CD14-positive monocyte (primary cell): Measurements from ENCODE around the gene AFF1. TPM values are rescaled to one million over a fixed set of nuclear protein-coding genes. Genes with fewer than 3 reads are reported as not detected.
A peak's percentile ranks its signal among the peaks of the same experiment; 100 is the strongest.

Source experiments
- DNase-seq, 3 donors: peaks; one replicate each; pipeline ENCODE4 v3.0.0-alpha.2; 2011 to 2022
- H2AFZ ChIP-seq: 2 replicates; pipeline ENCODE4 v1.6.0; 2012; ENCODE audit warnings: mild to moderate bottlenecking, low read depth, low read length, inconsistent platforms; ENCODE audit not compliant: insufficient read depth, poor library complexity, severe bottlenecking
- H3K27ac ChIP-seq, 2 donors: 1 replicate in 1 of 2; 2 replicates in 1 of 2; pipeline ENCODE4 v1.5.1; 2012 to 2013; ENCODE audit warnings: low read length in 2 of 2, control low read depth in 1 of 2, inconsistent platforms in 1 of 2, low read depth in 1 of 2, mild to moderate bottlenecking in 1 of 2
- H3K27me3 ChIP-seq, 2 donors: one replicate each; pipeline versions ENCODE4 v1.6.0 to v1.6.1; 2011 to 2013; ENCODE audit warnings: low read length in 2 of 2; ENCODE audit not compliant: control insufficient read depth in 2 of 2, insufficient read depth in 2 of 2
- H3K36me3 ChIP-seq, 2 donors: replicated peaks in 1 of 2; 1 replicate in 1 of 2; 2 replicates in 1 of 2; pipeline versions ENCODE4 v1.5.1 to v1.6.1; 2012 to 2013; ENCODE audit warnings: low read length in 2 of 2, control low read depth in 1 of 2, inconsistent platforms in 1 of 2, mild to moderate bottlenecking in 1 of 2; ENCODE audit not compliant: insufficient read depth in 2 of 2, control insufficient read depth in 1 of 2
- H3K4me1 ChIP-seq, 2 donors: 1 replicate in 1 of 2; 2 replicates in 1 of 2; pipeline versions ENCODE4 v1.5.1 to v1.6.1; 2012 to 2013; ENCODE audit warnings: low read length in 2 of 2, control low read depth in 1 of 2, inconsistent platforms in 1 of 2, mild to moderate bottlenecking in 1 of 2, moderate library complexity in 1 of 2; ENCODE audit not compliant: insufficient read depth in 2 of 2, control insufficient read depth in 1 of 2
- H3K4me2 ChIP-seq: replicated peaks from 2 replicates; pipeline ENCODE3; 2012; ENCODE audit warnings: low read length, moderate library complexity, mild to moderate bottlenecking; ENCODE audit not compliant: poor library complexity, severe bottlenecking; ENCODE audit errors: extremely low read depth
- H3K4me3 ChIP-seq, 3 experiments: fragments of 200-600 bp in 1 of 3; sonication (generic) in 1 of 3; replicated peaks in 1 of 3; 1 replicate in 2 of 3; 2 replicates in 1 of 3; pipeline ENCODE4 v1.5.1; 2011 to 2013; ENCODE audit warnings: low read length in 3 of 3, mild to moderate bottlenecking in 3 of 3, control low read depth in 2 of 3, low read depth in 2 of 3, inconsistent platforms in 1 of 3, moderate library complexity in 1 of 3
- H3K79me2 ChIP-seq: 2 replicates; pipeline ENCODE4 v1.6.0; 2012; ENCODE audit warnings: mild to moderate bottlenecking, control low read depth, inconsistent platforms, low read length, moderate library complexity; ENCODE audit not compliant: insufficient read depth
- H3K9ac ChIP-seq: 2 replicates; pipeline ENCODE4 v1.6.0; 2017; ENCODE audit warnings: low read length, mild to moderate bottlenecking; ENCODE audit not compliant: insufficient read depth, poor library complexity, severe bottlenecking
- H3K9me3 ChIP-seq, 2 donors: replicated peaks in 1 of 2; 1 replicate in 1 of 2; 2 replicates in 1 of 2; pipeline versions ENCODE4 v1.5.1 to v1.6.1; 2012 to 2013; ENCODE audit warnings: low read length in 2 of 2, control low read depth in 1 of 2; ENCODE audit not compliant: control insufficient read depth in 1 of 2, insufficient read depth in 1 of 2
- H4K20me1 ChIP-seq: 2 replicates; pipeline ENCODE4 v1.6.0; 2012; ENCODE audit warnings: mild to moderate bottlenecking, low read length, control low read depth, moderate library complexity; ENCODE audit not compliant: insufficient read depth
- H3K27ac Mint-ChIP-seq, 7 donors: one replicate each; pipeline ENCODE4 v1.8.0; 2020; ENCODE audit warnings: mild to moderate bottlenecking in 7 of 7, mixed read lengths in 7 of 7, moderate library complexity in 6 of 7, inconsistent platforms in 2 of 7
- H3K27me3 Mint-ChIP-seq, 3 donors: one replicate each; pipeline ENCODE4 v1.8.0; 2021 to 2022; ENCODE audit warnings: low read depth in 3 of 3, mild to moderate bottlenecking in 3 of 3, mixed read lengths in 3 of 3, moderate library complexity in 3 of 3, inconsistent platforms in 1 of 3
- H3K36me3 Mint-ChIP-seq, 2 donors: one replicate each; pipeline ENCODE4 v1.8.0; 2020; ENCODE audit warnings: mixed read lengths in 2 of 2, inconsistent platforms in 1 of 2, mild to moderate bottlenecking in 1 of 2
- H3K4me1 Mint-ChIP-seq: one replicate; pipeline ENCODE4 v1.8.0; 2020; ENCODE audit warnings: mild to moderate bottlenecking, mixed read lengths
- H3K4me3 Mint-ChIP-seq, 2 donors: one replicate each; pipeline ENCODE4 v1.8.0; 2020; ENCODE audit warnings: mild to moderate bottlenecking in 2 of 2, mixed read lengths in 2 of 2, moderate library complexity in 1 of 2
- H3K9me3 Mint-ChIP-seq, 7 donors: one replicate each; pipeline ENCODE4 v1.8.0; 2020 to 2022; ENCODE audit warnings: mixed read lengths in 7 of 7, mild to moderate bottlenecking in 6 of 7, moderate library complexity in 6 of 7, inconsistent platforms in 2 of 7
- CTCF ChIP-seq: fragments of 200-600 bp; IDR thresholded peaks from one replicate; pipeline ENCODE4 v1.8.0; 2022; ENCODE audit warnings: antibody characterized with exemption, mild to moderate bottlenecking
- WGBS: methylation state at CpG from one replicate; pipeline ENCODE4 v1.1.5; 2013; ENCODE audit warnings: missing lambda C conversion rate; ENCODE audit not compliant: insufficient coverage; 5-methylcytosine and 5-hydroxymethylcytosine counted together
- intact Hi-C, 2 donors: fragments of 100-400 bp; cut with micrococcal nuclease; formaldehyde crosslinking; loops; one replicate each; pipeline versions ENCODE4 v1.15.0 to v1.15.1; 2023
- polyA plus RNA-seq, 3 donors: library from polyadenylated mRNA; depleted of rRNA in 1 of 3; unstranded in 2 of 3; stranded (reverse) in 1 of 3; fragments of 300-500 nt in 2 of 3; fragments of >200 nt in 1 of 3; fragmentation: Illumina TruSeq in 2 of 3; gene quantifications; 1 replicate in 2 of 3; 2 replicates in 1 of 3; pipeline ENCODE4 v1.2.3, GENCODE V29; 2012 to 2021

The AFF1 gene
- polyA plus RNA-seq, 3 donors: 7.5 to 20.9 (median 16.3) TPM

GRCh38 chr4:87003266-87003665, 68.5 kb downstream of the AFF1 start:
- Mint-ChIP-seq H3K27me3 (peaks cover 0 to 1% (median 0%) of the 10 kb centered on the region in 3 donors), H3K4me3 (no peak overlapping the region), H3K27ac (no peak overlapping the region), H3K9me3 (no peaks in the 10 kb centered on the region), H3K36me3 (peaks cover 0 to 12% of the 10 kb centered on the region in 2 donors), H3K4me1 (peaks cover 38% of the 10 kb centered on the region)
- Histone ChIP-seq H3K4me3 (no peak overlapping the region), H3K4me1 (peaks cover 29 to 36% of the 10 kb centered on the region in 2 donors), H3K79me2 (peaks cover 79% of the 10 kb centered on the region), H2AFZ (no peak overlapping the region), H3K9me3 (no peaks in the 10 kb centered on the region), H3K27me3 (no peaks in the 10 kb centered on the region), H3K36me3 (no peaks in the 10 kb centered on the region), H3K9ac (no peak overlapping the region), H4K20me1 (peaks cover 17% of the 10 kb centered on the region), H3K27ac (no peak overlapping the region), H3K4me2 (no peak overlapping the region)
- no CpG with 5 or more reads among the region's 2 CpGs for WGBS
- intact Hi-C loops: loop anchor here in 1 of 2 donors (10.0 kb wide), 1 partner anchor 92 kb away; no protein-coding TSS in a partner anchor
- no peak for DNase-seq
- no peak for TF ChIP-seq CTCF

GRCh38 chr4:87005369-87005689, 70.5 kb downstream of the AFF1 start:
- Histone ChIP-seq H3K4me2 (peak overlapping the region; percentile 98), H3K27ac (peak overlapping the region; percentile 37 to 87), H4K20me1 (peaks cover 17% of the 10 kb centered on the region), H3K9ac (peak overlapping the region; percentile 85), H3K36me3 (no peaks in the 10 kb centered on the region), H3K9me3 (no peaks in the 10 kb centered on the region), H3K27me3 (no peaks in the 10 kb centered on the region), H3K79me2 (peaks cover 82% of the 10 kb centered on the region), H2AFZ (peak overlapping the region; percentile 89), H3K4me3 (peak overlapping the region; percentile 78 to 98 (median 88)), H3K4me1 (peaks cover 39 to 47% of the 10 kb centered on the region in 2 donors)
- H3K27me3 Mint-ChIP-seq: peaks cover 0 to 1% (median 0%) of the 10 kb centered on the region in 3 donors
- no peak for DNase-seq
- WGBS: 80% methylated on average over 1 of the region's 1 CpG
- H3K36me3 Mint-ChIP-seq: peaks cover 0 to 9% of the 10 kb centered on the region in 2 donors
- no peak for TF ChIP-seq CTCF
- peaks cover 41% of the 10 kb centered on the region for H3K4me1 Mint-ChIP-seq
- intact Hi-C loops: loop anchor here in 1 of 2 donors (5.0 to 10.0 kb wide), 4 partner anchors 47 to 89 kb away; partner anchors contain the start of gene AFF1
- no peaks in the 10 kb centered on the region for H3K9me3 Mint-ChIP-seq
- peak overlapping the region; percentile 98 for H3K4me3 Mint-ChIP-seq
- H3K27ac Mint-ChIP-seq: peak overlapping the region; percentile 93 to 97 (median 97)
